DMS153 treated with DMSO at 0.1 percent for 48 hours (cell line): Measurements from ENCODE around the gene HSBP1L1.

ENCODE experiments used
- DNase-seq: peaks from one replicate; lab custom pipeline; 2025; ENCODE audit not compliant: unreplicated experiment; lab: John Stamatoyannopoulos, UW

The HSBP1L1 gene

GRCh38 chr18:79944126-79944731 lies 20.2 kb upstream of the HSBP1L1 start:
- DNase-seq = no peak

- DNase-seq = no peak
Measured at GRCh38 chr18:79944746-79945117, 19.7 kb upstream of the HSBP1L1 start.

- DNase-seq = no peak
Measured at GRCh38 chr18:79945118-79946042, 19.1 kb upstream of the HSBP1L1 start.

DNA sequence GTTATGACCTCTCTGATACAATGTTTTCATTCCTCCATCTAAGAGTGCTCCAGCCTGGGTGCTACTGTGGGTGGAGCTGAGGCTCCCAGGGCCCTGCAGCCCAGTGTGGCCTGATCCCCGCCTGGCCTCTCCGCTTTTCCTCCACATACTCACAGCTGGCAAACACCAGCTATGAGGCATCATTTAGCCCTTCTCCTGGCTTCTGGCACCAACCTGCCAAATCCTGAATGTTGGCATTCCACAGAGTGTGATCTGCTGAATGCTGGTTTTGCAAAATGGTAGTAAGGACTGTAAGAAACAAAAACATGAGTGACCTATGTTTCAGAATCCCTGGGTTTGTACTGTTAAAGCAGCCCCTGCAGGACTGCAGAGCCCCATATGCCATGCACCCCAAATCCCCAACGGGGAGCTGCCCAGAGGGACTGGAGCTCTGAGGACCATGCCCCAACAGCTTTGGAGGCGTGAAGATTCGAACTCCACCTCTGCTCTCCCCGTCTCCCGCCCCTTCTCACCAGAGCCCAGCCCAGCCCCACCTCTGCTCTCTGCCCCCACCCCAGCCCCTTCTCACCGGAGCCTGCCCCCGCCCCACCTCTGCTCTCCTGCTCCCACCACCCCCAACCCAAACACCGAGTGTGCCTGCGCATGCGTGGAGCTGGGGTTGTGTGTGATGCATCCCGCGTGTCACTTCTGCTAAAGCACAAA lies 17.2 kb upstream of the HSBP1L1 start:
- no peak for DNase-seq

- DNase-seq = no peak
Measured at GRCh38 chr18:79947881-79948610, 16.4 kb upstream of the HSBP1L1 start.

GRCh38 chr18:79948719-79949411 lies 15.6 kb upstream of the HSBP1L1 start:
- no peak for DNase-seq

- DNase-seq = no peak
Measured at GRCh38 chr18:79949697-79950487, 14.6 kb upstream of the HSBP1L1 start.

DNA sequence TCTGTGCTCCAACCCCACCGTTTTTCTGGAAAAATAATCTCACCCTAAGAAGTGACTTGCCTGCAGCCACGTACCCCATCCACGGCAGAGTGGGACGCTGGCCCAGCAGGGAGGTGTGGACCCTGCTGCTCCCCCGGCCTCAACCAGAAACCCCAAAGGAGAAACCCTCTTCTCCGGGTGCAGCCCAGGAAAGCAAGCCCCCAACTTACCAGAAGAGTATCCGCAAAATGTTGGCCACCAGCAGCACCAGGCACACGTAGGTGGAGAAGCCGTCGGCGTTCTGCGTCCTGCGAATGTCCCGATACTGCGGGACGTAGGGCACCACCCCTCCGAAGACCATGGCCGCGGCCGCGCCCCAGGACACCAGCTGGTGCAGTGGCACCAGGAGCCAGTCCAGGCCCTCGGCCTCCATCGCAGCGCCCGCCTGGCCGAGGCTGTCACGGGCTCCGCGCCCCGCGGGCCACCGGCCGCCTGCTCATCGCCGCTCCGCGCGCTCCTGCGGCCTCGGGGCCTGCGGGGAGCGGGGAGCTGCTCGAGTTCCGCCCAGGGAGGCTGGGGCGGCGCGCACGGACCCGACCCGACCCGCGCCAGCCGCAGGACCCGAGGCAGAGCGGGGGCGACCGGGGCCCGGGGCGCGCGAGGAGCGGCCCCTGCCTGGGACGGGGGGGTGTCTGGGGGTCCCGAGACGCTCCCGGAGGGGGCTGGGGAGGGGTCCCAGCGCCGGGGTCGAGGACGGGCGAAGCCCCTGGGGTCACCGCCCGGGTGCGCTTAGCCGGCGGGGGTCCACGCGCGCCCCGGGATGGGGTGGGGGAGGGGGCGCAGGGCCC lies 13.7 kb upstream of the HSBP1L1 start:
- DNase-seq = no peak

- peak; percentile 22 for DNase-seq
Measured at GRCh38 chr18:79951545-79952455, 12.6 kb upstream of the HSBP1L1 start, which contains the start of gene SLC66A2. TSS of gene SLC66A2 (minus strand) at chr18:79951653. CDS start at chr18:79950926, 727 bp downstream.

GRCh38 chr18:79952456-79952995 lies 11.9 kb upstream of the HSBP1L1 start:
- DNase-seq = no peak

DNA sequence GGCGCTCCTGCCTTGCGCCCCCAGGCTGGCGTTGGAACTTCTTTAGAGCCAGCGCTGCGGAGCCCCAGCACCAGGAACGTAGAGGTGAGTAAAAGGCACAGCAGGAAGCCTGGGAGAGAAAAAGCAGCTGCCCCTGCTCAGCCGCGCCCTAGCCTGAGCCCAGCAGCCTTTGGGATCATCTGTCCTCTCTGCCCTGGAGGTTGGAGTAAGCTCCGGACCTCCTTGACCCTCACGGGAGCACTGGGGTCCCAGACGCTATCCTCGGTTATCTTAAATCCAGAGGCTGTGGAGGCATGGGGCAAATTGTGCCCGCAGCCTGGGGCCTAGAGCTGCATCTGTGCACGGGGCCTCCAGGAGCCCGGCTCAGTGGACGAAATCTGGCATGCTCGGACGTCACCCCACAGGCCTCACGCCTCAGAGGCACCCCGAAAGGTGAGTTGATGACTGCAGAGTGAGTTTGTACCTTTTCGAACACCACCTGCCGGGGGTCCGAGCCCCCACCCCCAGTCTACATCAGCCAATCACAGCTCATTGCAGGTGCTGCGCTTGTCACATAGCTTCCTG lies 11.4 kb upstream of the HSBP1L1 start:
- peak; percentile 17 for DNase-seq

- DNase-seq = no peak
Measured at GRCh38 chr18:79953971-79954651, 10.3 kb upstream of the HSBP1L1 start.

GRCh38 chr18:79954791-79955190 lies 9.7 kb upstream of the HSBP1L1 start:
- DNase-seq = no peak

DNA sequence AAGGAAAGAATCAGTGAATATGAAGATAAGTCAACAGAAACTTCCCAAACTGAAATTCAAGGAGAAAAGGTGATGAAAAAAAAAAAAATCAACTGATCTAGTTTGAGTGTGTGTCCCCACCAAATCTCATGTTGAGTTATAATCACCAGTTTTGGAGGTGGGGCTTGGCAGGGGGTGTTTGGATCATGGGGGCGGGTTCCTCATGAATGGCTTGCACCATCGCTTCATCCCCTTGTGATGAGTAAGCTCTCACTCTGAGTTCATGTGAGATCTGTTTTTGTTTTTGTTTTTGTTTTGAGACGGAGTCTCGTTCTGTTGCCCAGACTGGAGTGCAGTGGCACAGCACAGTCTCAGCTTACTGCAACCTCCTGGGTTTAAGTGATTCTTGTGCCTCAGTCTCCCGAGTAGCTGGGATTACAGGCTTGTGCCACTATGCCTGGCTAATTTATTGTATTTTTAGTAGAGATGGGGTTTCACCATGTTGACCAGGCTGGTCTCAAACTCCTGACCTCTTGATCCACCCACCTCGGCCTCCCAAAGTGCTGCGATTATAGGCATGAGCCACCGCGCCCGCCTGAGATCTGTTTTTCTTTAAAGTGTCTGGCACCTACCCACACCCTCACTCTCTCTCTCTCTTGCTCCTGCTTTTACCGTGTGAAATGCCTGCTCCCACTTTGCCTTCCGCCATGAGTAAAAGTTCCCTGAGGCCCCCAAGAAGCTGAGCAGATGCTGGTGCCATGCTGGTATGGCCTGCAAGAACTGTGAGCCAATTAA lies 9.0 kb upstream of the HSBP1L1 start:
- DNase-seq = no peak

- no peak for DNase-seq
Measured at GRCh38 chr18:79956276-79956675, 8.2 kb upstream of the HSBP1L1 start.

DNA sequence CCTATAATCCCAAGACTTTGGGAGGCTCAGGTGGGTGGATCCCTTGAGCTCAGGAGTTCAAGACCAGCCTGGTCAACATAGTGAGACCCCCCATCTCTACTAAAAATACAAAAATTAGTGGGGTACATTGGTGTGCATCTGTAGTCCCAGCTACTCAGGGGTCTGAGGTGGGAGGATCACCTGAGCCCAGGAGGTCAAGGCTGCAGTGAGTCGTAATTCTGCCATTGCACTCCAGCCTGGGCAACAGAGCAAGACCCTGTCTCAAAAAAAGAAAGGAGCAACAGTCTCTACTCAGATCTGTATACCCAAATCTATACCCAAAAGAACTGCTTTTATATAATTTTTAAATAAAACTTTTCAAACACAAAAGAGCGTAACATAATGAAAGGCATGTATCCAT lies 5.5 kb upstream of the HSBP1L1 start:
- no peak for DNase-seq
